Central memory CD8-positive, alpha-beta T cell (primary cell): ENCODE measurements around the gene MBNL1.
A peak's percentile ranks its signal among the peaks of the same experiment; 100 is the strongest.
"Not testable (repeated sequence)": the region's sequence is repeated elsewhere in the genome, so short reads cannot be mapped to it uniquely, and the experiment has no call there.

Source experiments
- ATAC-seq: fragments of 150-1000 bp; cut with Tn5 transposase; replicated peaks from 2 replicates; pipeline ENCODE4 v1.10.0; 2022; ENCODE audit warnings: mild to moderate bottlenecking, moderate FRiP score, moderate number of reproducible peaks; ENCODE audit not compliant: poor library complexity, severe bottlenecking; ENCODE audit errors: extremely low read depth
- DNase-seq, 2 donors: peaks; one replicate each; pipeline ENCODE4 v3.0.0; 2021; ENCODE audit warnings: low spot score in 2 of 2
- H3K27ac Mint-ChIP-seq: one replicate; pipeline ENCODE4 v1.8.0; 2022; ENCODE audit warnings: low read depth, mild to moderate bottlenecking, moderate library complexity, mixed read lengths
- H3K27me3 Mint-ChIP-seq: one replicate; pipeline ENCODE4 v1.8.0; 2022; ENCODE audit warnings: mixed read lengths
- H3K36me3 Mint-ChIP-seq: one replicate; pipeline ENCODE4 v1.8.0; 2022; ENCODE audit warnings: mild to moderate bottlenecking, moderate library complexity, mixed read lengths; ENCODE audit not compliant: insufficient read depth
- H3K4me1 Mint-ChIP-seq: one replicate; pipeline ENCODE4 v1.8.0; 2022; ENCODE audit warnings: mixed read lengths
- H3K4me3 Mint-ChIP-seq: one replicate; pipeline ENCODE4 v1.8.0; 2022; ENCODE audit warnings: mild to moderate bottlenecking, moderate library complexity, mixed read lengths
- H3K9me3 Mint-ChIP-seq: one replicate; pipeline ENCODE4 v1.8.0; 2022; ENCODE audit warnings: mixed read lengths

MBNL1 gene

DNA sequence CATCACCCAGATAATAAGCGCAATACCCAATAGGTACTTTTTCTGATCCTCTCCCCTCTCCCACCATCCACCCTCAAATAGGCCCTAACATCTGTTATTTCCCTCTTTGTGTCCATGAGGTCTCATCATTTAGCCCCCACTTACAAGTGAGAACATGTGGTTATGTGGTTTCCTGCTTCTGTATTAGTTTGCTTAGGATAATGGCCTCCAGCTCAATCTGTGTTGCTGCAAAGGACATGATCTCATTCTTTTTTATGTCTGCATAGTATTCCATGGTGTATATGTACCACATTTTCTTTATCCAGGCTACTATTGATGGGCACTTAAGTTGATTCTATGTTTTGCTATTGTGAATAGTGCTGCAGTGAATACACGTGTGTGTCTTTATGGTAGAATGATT is 165.4 kb downstream of the MBNL1 start:
- Mint-ChIP-seq H3K27me3 (no peaks in the 10 kb centered on the region), H3K27ac (no peak overlapping the region), H3K36me3 (peaks cover 51% of the 10 kb centered on the region), H3K4me3 (no peak overlapping the region), H3K4me1 (peaks cover 61% of the 10 kb centered on the region), H3K9me3 (peaks cover 5% of the 10 kb centered on the region)
- ATAC-seq = no peak
- DNase-seq = no peak

DNA sequence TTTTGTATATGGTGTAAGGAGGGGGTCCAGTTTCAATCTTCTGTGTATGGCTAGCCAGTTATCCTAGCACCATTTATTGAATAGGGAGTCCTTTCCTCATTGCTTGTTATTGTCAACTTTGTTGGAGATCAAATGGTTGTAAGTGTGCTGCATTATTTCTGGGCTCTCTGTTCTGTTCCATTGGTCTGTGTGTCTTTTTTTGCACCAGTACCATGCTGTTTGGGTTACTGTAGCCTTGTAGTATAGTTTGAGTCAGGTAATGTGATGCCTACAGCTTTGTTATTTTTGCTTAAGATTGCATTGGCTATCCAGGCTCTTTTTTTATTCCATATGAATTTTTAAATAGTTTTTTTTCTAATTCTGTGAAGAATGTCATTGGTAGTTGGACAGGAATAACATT is 166.5 kb downstream of the MBNL1 start:
- not testable (repeated sequence) for H3K27me3 Mint-ChIP-seq, DNase-seq, H3K9me3 Mint-ChIP-seq, ATAC-seq
- H3K4me3 Mint-ChIP-seq = peak overlapping the region; percentile 42
- H3K27ac Mint-ChIP-seq = peak overlapping the region; percentile 68
- H3K36me3 Mint-ChIP-seq = peaks cover 54% of the 10 kb centered on the region
- peaks cover 65% of the 10 kb centered on the region for H3K4me1 Mint-ChIP-seq

DNA sequence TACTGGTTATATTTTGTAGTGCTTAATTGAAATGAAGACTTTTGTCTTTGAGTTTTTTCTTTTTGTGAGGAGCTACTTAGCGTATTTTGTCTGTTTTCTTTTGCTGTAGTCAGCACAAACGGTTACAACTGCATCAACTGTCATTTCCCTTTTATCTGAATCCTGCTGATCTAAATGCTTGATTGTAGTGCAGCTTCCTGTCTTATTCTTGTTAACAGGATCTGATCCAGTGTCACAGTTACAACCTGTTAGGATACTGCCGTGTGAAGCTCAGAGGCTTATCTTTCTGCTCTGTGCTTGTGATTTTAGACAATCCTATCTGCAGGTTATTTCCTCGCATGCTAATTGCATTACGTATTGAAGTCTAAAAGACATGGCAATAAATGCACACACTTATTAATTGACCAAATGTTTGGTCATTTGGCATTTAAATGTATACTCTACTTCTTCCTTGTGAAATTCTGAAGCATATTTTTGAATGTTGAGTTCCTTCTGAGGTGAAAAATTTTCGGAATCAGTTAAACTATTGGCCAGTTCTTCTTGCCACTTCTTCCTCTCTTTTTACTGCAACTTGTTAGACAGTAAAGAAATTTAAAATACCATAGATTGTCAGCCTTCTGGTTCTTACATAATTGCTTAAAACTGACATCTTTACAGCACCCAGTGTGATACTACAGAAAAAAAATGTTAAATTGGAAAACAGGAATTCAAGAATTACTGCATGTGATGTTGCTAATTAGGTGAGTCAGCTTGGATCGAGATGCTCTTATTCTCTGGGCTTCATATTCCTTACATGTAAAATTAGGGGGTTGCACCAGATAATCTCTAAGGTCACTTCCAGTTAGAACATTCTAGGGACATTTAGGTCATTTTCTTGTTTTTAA is 168.2 kb downstream of the MBNL1 start:
- no peak for DNase-seq
- peaks cover 61% of the 10 kb centered on the region for H3K4me1 Mint-ChIP-seq
- peak overlapping the region; percentile 68 for H3K27ac Mint-ChIP-seq
- no peaks in the 10 kb centered on the region for H3K27me3 Mint-ChIP-seq
- peaks cover 5% of the 10 kb centered on the region for H3K9me3 Mint-ChIP-seq
- peak overlapping the region; percentile 50 for H3K4me3 Mint-ChIP-seq
- ATAC-seq = no peak
- H3K36me3 Mint-ChIP-seq = peaks cover 53% of the 10 kb centered on the region

DNA sequence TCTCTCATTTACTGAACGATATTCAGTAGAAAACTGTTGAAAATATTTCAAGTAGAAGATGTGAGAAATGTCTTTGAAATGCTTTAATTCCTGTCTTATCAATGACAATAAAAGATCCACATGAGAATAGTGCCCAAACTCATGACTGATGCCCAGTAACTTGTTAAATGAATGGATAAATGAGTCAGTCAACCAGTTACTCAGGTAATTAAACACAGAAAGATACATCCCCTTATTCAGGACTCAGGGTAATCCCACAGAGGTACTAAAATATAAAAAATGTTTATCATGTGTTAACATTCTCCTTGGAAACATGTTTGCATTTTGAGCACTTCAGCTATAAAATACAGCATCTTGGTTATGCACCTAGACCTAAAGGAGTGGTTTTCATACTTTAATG is 169.5 kb downstream of the MBNL1 start:
- Mint-ChIP-seq H3K9me3 (peaks cover 5% of the 10 kb centered on the region), H3K27ac (no peak overlapping the region), H3K4me1 (peaks cover 70% of the 10 kb centered on the region), H3K36me3 (peaks cover 43% of the 10 kb centered on the region), H3K27me3 (no peaks in the 10 kb centered on the region), H3K4me3 (peak overlapping the region; percentile 18)
- no peak for DNase-seq
- ATAC-seq = no peak

DNA sequence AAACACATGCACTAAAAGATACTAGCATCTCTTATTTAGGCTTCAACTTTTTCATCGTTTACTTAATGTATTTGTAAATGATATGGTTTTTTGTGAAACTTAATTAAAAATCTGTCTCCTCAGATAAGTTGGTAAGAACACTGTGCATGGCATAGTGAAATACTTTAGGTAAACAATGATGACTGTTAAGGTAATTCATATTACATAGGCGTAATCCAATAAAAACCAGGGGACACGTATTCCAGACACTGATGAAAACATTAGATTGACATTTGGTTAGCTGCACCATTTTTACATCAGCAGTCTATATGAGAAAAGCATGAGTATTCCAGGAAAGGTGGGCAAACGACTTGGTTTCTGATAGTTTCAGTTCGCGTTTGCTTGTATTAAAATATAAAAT is 170.0 kb downstream of the MBNL1 start:
- Mint-ChIP-seq H3K9me3 (peaks cover 5% of the 10 kb centered on the region), H3K27ac (peak overlapping the region; percentile 59), H3K4me1 (peaks cover 73% of the 10 kb centered on the region), H3K4me3 (no peak overlapping the region), H3K27me3 (no peaks in the 10 kb centered on the region), H3K36me3 (peaks cover 42% of the 10 kb centered on the region)
- DNase-seq (no peak), ATAC-seq (no peak)

DNA sequence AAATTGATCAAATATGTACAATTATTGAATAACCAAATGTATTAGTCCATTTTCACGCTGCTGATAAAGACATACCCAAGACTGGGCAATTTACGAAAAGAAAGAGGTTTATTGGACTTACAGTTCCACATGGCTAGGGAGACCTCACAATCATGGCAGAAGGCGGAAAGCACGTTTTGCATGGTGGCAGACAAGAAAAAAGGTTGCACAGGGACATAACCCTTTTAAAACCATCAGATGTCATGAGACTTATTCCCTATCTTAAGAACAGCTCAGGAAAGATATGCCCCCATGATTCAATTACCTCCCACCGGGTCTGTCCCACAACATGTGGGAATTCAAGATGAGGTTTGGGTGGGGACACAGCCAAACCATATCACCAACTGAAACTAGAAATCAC is 171.5 kb downstream of the MBNL1 start:
- H3K4me3 Mint-ChIP-seq, ATAC-seq, H3K9me3 Mint-ChIP-seq, DNase-seq, H3K27me3 Mint-ChIP-seq: not testable (repeated sequence)
- Mint-ChIP-seq H3K27ac (peak overlapping the region; percentile 13), H3K4me1 (peaks cover 74% of the 10 kb centered on the region), H3K36me3 (peaks cover 34% of the 10 kb centered on the region)

DNA sequence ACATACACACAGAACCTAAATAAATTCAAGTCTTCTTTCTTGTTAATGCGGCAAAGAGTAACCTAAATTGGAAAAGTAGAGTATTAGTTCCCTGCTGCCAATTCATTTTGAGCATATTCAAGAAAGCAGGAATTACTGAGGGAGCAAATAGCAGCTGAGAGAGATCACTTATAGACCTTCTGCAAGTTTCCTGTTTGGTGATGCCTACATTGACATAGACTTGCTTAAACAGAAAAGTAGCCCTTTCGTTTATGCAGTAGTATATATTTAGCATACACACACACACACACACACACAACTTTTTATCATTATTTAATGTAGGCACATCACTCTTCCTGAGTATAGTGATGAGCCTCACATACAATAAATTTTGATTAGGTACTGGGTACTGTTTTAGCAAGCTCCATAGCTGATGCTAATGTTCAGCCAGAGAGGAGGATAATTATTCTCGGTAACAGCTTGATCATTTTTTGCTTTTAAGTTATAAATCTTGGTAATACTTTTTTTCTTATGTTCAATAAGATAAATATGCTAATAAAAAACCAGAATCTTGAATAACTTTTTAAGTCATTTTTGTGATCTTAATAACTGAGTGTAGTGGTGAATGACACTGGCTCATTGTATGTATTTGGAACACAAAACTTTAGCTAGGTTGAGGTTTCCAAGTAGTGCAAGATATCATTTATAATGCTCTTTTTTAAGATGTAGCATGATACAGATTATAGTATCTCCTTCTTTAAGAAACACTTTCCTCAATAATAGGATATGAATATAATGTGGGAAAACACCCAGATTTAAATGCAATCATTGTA is 174.7 kb downstream of the MBNL1 start:
- DNase-seq = no peak
- Mint-ChIP-seq H3K4me3 (peak overlapping the region; percentile 14), H3K36me3 (peaks cover 48% of the 10 kb centered on the region), H3K9me3 (no peaks in the 10 kb centered on the region), H3K27me3 (no peaks in the 10 kb centered on the region), H3K27ac (peak overlapping the region; percentile 78), H3K4me1 (peaks cover 69% of the 10 kb centered on the region)
- peak; percentile 54 for ATAC-seq

DNA sequence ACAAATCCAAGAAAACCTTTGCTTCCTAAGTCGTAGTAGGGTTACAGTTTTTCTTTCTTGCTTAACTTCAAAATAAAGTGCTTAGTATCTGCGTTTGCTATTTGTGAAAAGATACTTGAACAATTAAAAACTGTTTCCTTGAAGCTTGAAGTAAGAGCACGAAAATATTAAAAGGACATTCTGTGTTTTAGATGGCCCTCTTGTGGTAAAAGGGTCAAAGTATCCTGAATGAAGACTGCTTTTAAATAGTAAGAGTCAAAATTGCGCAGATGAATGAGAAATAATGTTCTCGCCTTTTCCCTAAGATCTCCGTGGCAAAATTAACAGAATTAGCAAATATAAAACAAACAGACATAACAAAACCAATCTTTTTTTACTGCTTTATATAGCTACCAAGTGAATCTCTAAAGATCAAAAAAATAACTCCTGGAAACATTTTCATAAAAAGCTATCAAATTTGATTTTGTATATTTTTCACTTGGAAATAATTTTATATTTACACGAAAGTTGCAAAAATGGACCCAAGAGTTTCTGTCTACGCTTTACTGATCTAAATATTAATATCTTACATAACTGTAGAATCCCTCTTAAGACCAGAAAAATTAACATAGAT is 175.4 kb downstream of the MBNL1 start:
- Mint-ChIP-seq H3K4me1 (peaks cover 62% of the 10 kb centered on the region), H3K27ac (peak overlapping the region; percentile 32), H3K27me3 (no peaks in the 10 kb centered on the region), H3K9me3 (no peaks in the 10 kb centered on the region), H3K36me3 (peaks cover 50% of the 10 kb centered on the region), H3K4me3 (no peak overlapping the region)
- no peak for DNase-seq
- no peak for ATAC-seq

DNA sequence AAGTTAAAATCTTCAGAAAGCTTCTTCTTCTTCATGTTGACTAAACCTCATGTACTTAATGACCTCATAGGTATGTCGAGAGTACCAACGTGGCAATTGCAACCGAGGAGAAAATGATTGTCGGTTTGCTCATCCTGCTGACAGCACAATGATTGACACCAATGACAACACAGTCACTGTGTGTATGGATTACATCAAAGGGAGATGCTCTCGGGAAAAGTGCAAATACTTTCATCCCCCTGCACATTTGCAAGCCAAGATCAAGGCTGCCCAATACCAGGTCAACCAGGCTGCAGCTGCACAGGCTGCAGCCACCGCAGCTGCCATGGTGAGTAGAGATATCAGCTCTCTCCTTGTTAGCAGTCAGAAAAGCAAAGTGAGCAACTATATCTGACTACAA is 176.5 kb downstream of the MBNL1 start:
- H3K4me1 Mint-ChIP-seq = peaks cover 53% of the 10 kb centered on the region
- ATAC-seq (no peak), DNase-seq (no peak)
- peak overlapping the region; percentile 96 for H3K27ac Mint-ChIP-seq
- no peak overlapping the region for H3K4me3 Mint-ChIP-seq
- no peaks in the 10 kb centered on the region for H3K9me3 Mint-ChIP-seq
- H3K27me3 Mint-ChIP-seq = no peaks in the 10 kb centered on the region
- H3K36me3 Mint-ChIP-seq = peaks cover 57% of the 10 kb centered on the region

DNA sequence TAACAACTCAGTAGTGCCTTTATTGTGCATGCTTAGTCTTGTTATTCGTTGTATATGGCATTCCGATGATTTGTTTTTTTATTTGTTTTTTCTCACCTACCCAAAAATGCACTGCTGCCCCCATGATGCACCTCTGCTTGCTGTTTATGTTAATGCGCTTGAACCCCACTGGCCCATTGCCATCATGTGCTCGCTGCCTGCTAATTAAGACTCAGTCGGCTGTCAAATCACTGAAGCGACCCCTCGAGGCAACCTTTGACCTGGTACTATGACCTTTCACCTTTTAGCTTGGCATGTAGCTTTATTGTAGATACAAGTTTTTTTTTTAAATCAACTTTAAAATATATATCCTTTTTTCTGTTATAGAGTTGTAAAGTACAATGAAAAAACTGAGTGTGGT is 177.8 kb downstream of the MBNL1 start:
- DNase-seq (no peak), ATAC-seq (no peak)
- Mint-ChIP-seq H3K4me1 (peaks cover 59% of the 10 kb centered on the region), H3K36me3 (peaks cover 69% of the 10 kb centered on the region), H3K27ac (peak overlapping the region; percentile 96), H3K9me3 (no peaks in the 10 kb centered on the region), H3K4me3 (no peak overlapping the region), H3K27me3 (no peaks in the 10 kb centered on the region)

DNA sequence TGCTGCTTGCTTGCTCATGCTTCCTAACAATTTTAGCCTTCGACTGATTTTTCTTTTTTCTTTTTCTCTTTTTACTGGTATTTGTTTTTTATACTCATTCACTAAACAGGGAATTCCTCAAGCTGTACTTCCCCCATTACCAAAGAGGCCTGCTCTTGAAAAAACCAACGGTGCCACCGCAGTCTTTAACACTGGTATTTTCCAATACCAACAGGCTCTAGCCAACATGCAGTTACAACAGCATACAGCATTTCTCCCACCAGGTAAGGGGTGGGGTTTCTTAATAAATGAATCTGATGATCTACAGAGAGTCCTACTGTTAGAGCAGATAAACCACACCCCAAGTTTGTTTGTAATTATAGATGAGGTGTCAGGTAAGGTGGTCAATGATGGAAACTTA is 178.8 kb downstream of the MBNL1 start:
- Mint-ChIP-seq H3K4me1 (peaks cover 63% of the 10 kb centered on the region), H3K27ac (peak overlapping the region; percentile 96), H3K9me3 (no peaks in the 10 kb centered on the region), H3K27me3 (no peaks in the 10 kb centered on the region), H3K36me3 (peaks cover 73% of the 10 kb centered on the region), H3K4me3 (no peak overlapping the region)
- ATAC-seq = peak; percentile 22
- DNase-seq = no peak

DNA sequence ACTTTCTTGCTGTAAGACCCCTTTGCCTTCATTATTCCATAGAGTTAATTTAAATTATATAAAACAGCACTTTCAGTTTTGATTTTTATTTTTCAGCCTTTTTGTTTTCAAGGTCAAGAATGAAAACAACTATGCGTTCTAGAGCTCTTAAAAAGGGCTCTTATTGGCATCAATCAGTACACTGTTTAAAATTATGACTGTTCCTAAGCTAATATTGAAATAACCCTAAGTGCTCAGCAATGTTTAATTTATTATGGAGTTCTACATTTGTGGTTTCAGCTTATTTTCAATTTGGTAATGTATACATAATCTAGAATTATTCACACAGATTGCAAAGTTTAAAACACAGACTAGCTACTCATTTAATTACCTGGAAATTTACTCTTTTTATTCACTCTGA is 179.4 kb downstream of the MBNL1 start:
- peaks cover 62% of the 10 kb centered on the region for H3K4me1 Mint-ChIP-seq
- no peak for ATAC-seq
- no peaks in the 10 kb centered on the region for H3K9me3 Mint-ChIP-seq
- H3K36me3 Mint-ChIP-seq = peaks cover 74% of the 10 kb centered on the region
- H3K27me3 Mint-ChIP-seq = no peaks in the 10 kb centered on the region
- no peak for DNase-seq
- H3K27ac Mint-ChIP-seq = peak overlapping the region; percentile 96
- H3K4me3 Mint-ChIP-seq = no peak overlapping the region
